SIG-M5 (cell line): ENCODE data around the gene RASA2.

ENCODE experiments used
- DNase-seq: peaks from one replicate; lab custom pipeline; 2025; lab: John Stamatoyannopoulos, UW

Gene RASA2

GRCh38 chr3:141486746-141487520 lies at the start of gene RASA2:
Gene RASA2 (plus strand): TSS chr3:141487027. CDS start chr3:141487084, 57 bp downstream.
- DNase-seq: no peak

GRCh38 chr3:141439589-141439988 lies 47.2 kb upstream of the RASA2 start:
- no peak for DNase-seq

- DNase-seq: no peak
Observed at GRCh38 chr3:141440942-141441341, 45.9 kb upstream of the RASA2 start.

GRCh38 chr3:141441381-141442364 lies 45.2 kb upstream of the RASA2 start:
- DNase-seq: peak; percentile 60

GRCh38 chr3:141442446-141442845 lies 44.4 kb upstream of the RASA2 start:
- no peak for DNase-seq

GRCh38 chr3:141442914-141443313 lies 43.9 kb upstream of the RASA2 start:
- DNase-seq: no peak

GRCh38 chr3:141444586-141445285 lies 42.1 kb upstream of the RASA2 start:
- no peak for DNase-seq

GRCh38 chr3:141445990-141446389 lies 40.8 kb upstream of the RASA2 start:
- no peak for DNase-seq

- no peak for DNase-seq
Observed at GRCh38 chr3:141446737-141447136, 40.1 kb upstream of the RASA2 start.

GRCh38 chr3:141447383-141447782 lies 39.4 kb upstream of the RASA2 start:
- DNase-seq: no peak

- DNase-seq: no peak
Observed at GRCh38 chr3:141448606-141449220, 38.1 kb upstream of the RASA2 start.

- DNase-seq: no peak
Observed at GRCh38 chr3:141449424-141449823, 37.4 kb upstream of the RASA2 start.

- no peak for DNase-seq
Observed at GRCh38 chr3:141450727-141451375, 36.0 kb upstream of the RASA2 start.

- DNase-seq: peak; percentile 70
Observed at GRCh38 chr3:141452045-141452444, 34.8 kb upstream of the RASA2 start.

GRCh38 chr3:141452773-141453172 lies 34.1 kb upstream of the RASA2 start:
- DNase-seq: no peak

- DNase-seq: no peak
Observed at GRCh38 chr3:141454054-141454453, 32.8 kb upstream of the RASA2 start.

- DNase-seq: no peak
Observed at GRCh38 chr3:141454906-141455602, 31.8 kb upstream of the RASA2 start.

- no peak for DNase-seq
Observed at GRCh38 chr3:141455603-141456300, 31.1 kb upstream of the RASA2 start.

- no peak for DNase-seq
Observed at GRCh38 chr3:141456301-141456625, 30.6 kb upstream of the RASA2 start.

- DNase-seq: no peak
Observed at GRCh38 chr3:141457624-141458236, 29.1 kb upstream of the RASA2 start.
